WI38 (cell line): ENCODE measurements around the gene OS9.
"Not testable (repeated sequence)": the region's sequence is repeated elsewhere in the genome, so short reads cannot be mapped to it uniquely, and the experiment has no call there.

Experiments used
- H3K4me3 ChIP-seq: 2 replicates; pipeline ENCODE4 v1.5.1; 2011; ENCODE audit warnings: low read depth, mild to moderate bottlenecking, control low read depth, low read length
- CTCF ChIP-seq: IDR thresholded peaks from 2 replicates; pipeline ENCODE4 v1.5.1; 2012; ENCODE audit warnings: low read depth, mild to moderate bottlenecking, control low read depth, low read length

The OS9 gene

GRCh38 chr12:57666897-57667296, 27.0 kb upstream of the OS9 start:
- no peak overlapping the region for H3K4me3 ChIP-seq
- no peak for TF ChIP-seq CTCF

- not testable (repeated sequence) for H3K4me3 ChIP-seq
These were observed 24.2 kb upstream of the OS9 start for GRCh38 chr12:57669691-57670090.

- not testable (repeated sequence) for H3K4me3 ChIP-seq
These were observed 22.1 kb upstream of the OS9 start for GRCh38 chr12:57671811-57672210.

- H3K4me3 ChIP-seq = no peak overlapping the region
- no peak for TF ChIP-seq CTCF
These were observed 21.1 kb upstream of the OS9 start for GRCh38 chr12:57672801-57673200.

GRCh38 chr12:57674691-57675090, 19.2 kb upstream of the OS9 start:
- no peak for TF ChIP-seq CTCF
- H3K4me3 ChIP-seq = no peak overlapping the region

GRCh38 chr12:57677947-57678346, 16.0 kb upstream of the OS9 start:
- not testable (repeated sequence) for H3K4me3 ChIP-seq

- H3K4me3 ChIP-seq = no peak overlapping the region
- no peak for TF ChIP-seq CTCF
These were observed 14.2 kb upstream of the OS9 start for GRCh38 chr12:57679697-57680096.

GRCh38 chr12:57687862-57688261, 6.1 kb upstream of the OS9 start:
- TF ChIP-seq CTCF = no peak

GRCh38 chr12:57688931-57689330, 5.0 kb upstream of the OS9 start:
- no peak for TF ChIP-seq CTCF
- H3K4me3 ChIP-seq = no peak overlapping the region

More at GRCh38 chr12:57687862-57688261, 6.1 kb upstream of the OS9 start:
- H3K4me3 ChIP-seq = no peak overlapping the region
